NCI-H774 (cell line): ENCODE results near the gene PPM1M.
"Not testable (repeated sequence)": the region's sequence is repeated elsewhere in the genome, so short reads cannot be mapped to it uniquely, and the experiment has no call there.

Source experiments
- DNase-seq: peaks from one replicate; lab custom pipeline; 2025; lab: John Stamatoyannopoulos, UW

Gene PPM1M

GRCh38 chr3:52246728-52247408 is 1.3 kb downstream of the PPM1M start:
- no peak for DNase-seq

GRCh38 chr3:52247409-52248164 is 2.0 kb downstream of the PPM1M start:
- no peak for DNase-seq

GRCh38 chr3:52248165-52248541 is 2.6 kb downstream of the PPM1M start:
- DNase-seq: no peak

GRCh38 chr3:52248816-52249547 is 3.4 kb downstream of the PPM1M start:
- no peak for DNase-seq

GRCh38 chr3:52249683-52250082 is 4.1 kb downstream of the PPM1M start:
- no peak for DNase-seq

- DNase-seq: no peak
These were observed 4.6 kb downstream of the PPM1M start for GRCh38 chr3:52250122-52250521.

GRCh38 chr3:52253314-52254304 is 8.1 kb downstream of the PPM1M start:
- no peak for DNase-seq

GRCh38 chr3:52254608-52255007 is 9.0 kb downstream of the PPM1M start:
- DNase-seq: no peak

GRCh38 chr3:52256159-52256558 is 10.6 kb downstream of the PPM1M start:
- DNase-seq: no peak

- no peak for DNase-seq
These were observed 11.1 kb downstream of the PPM1M start for GRCh38 chr3:52256622-52257021.

GRCh38 chr3:52257911-52258310 is 12.4 kb downstream of the PPM1M start:
- no peak for DNase-seq

GRCh38 chr3:52259035-52259434 is 13.5 kb downstream of the PPM1M start:
- DNase-seq: no peak

- no peak for DNase-seq
These were observed 13.9 kb downstream of the PPM1M start for GRCh38 chr3:52259448-52259847.

GRCh38 chr3:52262447-52262846 is 16.9 kb downstream of the PPM1M start:
- no peak for DNase-seq

GRCh38 chr3:52265387-52265786 is 19.8 kb downstream of the PPM1M start:
- no peak for DNase-seq

- no peak for DNase-seq
These were observed 22.5 kb downstream of the PPM1M start for GRCh38 chr3:52268036-52268435.

- DNase-seq: no peak
These were observed 24.2 kb downstream of the PPM1M start for GRCh38 chr3:52269776-52270175.

GRCh38 chr3:52270252-52270754 is 24.7 kb downstream of the PPM1M start:
- no peak for DNase-seq

GRCh38 chr3:52272172-52272571 is 26.6 kb downstream of the PPM1M start:
- DNase-seq: not testable (repeated sequence)

GRCh38 chr3:52272831-52273230 is 27.3 kb downstream of the PPM1M start:
- DNase-seq: no peak

- DNase-seq: not testable (repeated sequence)
These were observed 29.2 kb downstream of the PPM1M start for GRCh38 chr3:52274781-52275180.
